Chondrocyte (in vitro differentiated cells): ENCODE results near the gene CSRP1. TPM values are rescaled to one million over a fixed set of nuclear protein-coding genes. Genes with fewer than 3 reads are reported as not detected.

Experiments used
- DNase-seq: peaks from one replicate; pipeline ENCODE4 v3.0.0; 2021; ENCODE audit warnings: mixed read lengths, low spot score
- H3K27ac Mint-ChIP-seq: one replicate; pipeline ENCODE4 v1.8.0; 2021; ENCODE audit warnings: mild to moderate bottlenecking, moderate library complexity, mixed read lengths; ENCODE audit not compliant: unreplicated experiment
- H3K27me3 Mint-ChIP-seq: 2 replicates; pipeline ENCODE4 v1.8.0; 2021; ENCODE audit warnings: low read depth, mixed read lengths
- H3K36me3 Mint-ChIP-seq: 2 replicates; pipeline ENCODE4 v1.8.0; 2021; ENCODE audit warnings: low read depth, mixed read lengths
- H3K4me1 Mint-ChIP-seq: 2 replicates; pipeline ENCODE4 v1.8.0; 2021; ENCODE audit warnings: low read depth, mild to moderate bottlenecking, mixed read lengths
- H3K4me3 Mint-ChIP-seq: one replicate; pipeline ENCODE4 v1.8.0; 2021; ENCODE audit warnings: mild to moderate bottlenecking, moderate library complexity, mixed read lengths; ENCODE audit not compliant: unreplicated experiment
- H3K9me3 Mint-ChIP-seq: 2 replicates; pipeline ENCODE4 v1.8.0; 2021; ENCODE audit warnings: low read depth, mixed read lengths
- CTCF ChIP-seq: fragments of 200-600 bp; sonication (generic); IDR thresholded peaks from 2 replicates; pipeline ENCODE4 v1.5.0; 2021; ENCODE audit warnings: antibody characterized with exemption, mild to moderate bottlenecking, moderate library complexity
- total RNA-seq: library from RNA; stranded (reverse); gene quantifications from 3 replicates; pipeline ENCODE4 v1.2.1, GENCODE V29; 2021

Gene CSRP1
- total RNA-seq, 1 donor from 2014 or later = 5.9 TPM

- DNase-seq = no peak
Observed at GRCh38 chr1:201466492-201466891, 40.4 kb downstream of the CSRP1 start.

GRCh38 chr1:201465698-201466290 lies 41.1 kb downstream of the CSRP1 start:
- TF ChIP-seq CTCF = no peak
- Mint-ChIP-seq H3K27ac (peak overlapping the region; percentile 63), H3K36me3 (peaks cover 18% of the 10 kb centered on the region), H3K9me3 (no peaks in the 10 kb centered on the region), H3K4me3 (peak overlapping the region; percentile 98), H3K4me1 (peaks cover 75% of the 10 kb centered on the region), H3K27me3 (no peaks in the 10 kb centered on the region)
- no peak for DNase-seq

More at GRCh38 chr1:201466492-201466891, 40.4 kb downstream of the CSRP1 start:
- TF ChIP-seq CTCF = no peak
- Mint-ChIP-seq H3K27me3 (no peaks in the 10 kb centered on the region), H3K4me3 (peak overlapping the region; percentile 98), H3K27ac (peak overlapping the region; percentile 68), H3K9me3 (no peaks in the 10 kb centered on the region), H3K4me1 (peaks cover 72% of the 10 kb centered on the region), H3K36me3 (peaks cover 18% of the 10 kb centered on the region)

- Mint-ChIP-seq H3K4me1 (peaks cover 75% of the 10 kb centered on the region), H3K27ac (peak overlapping the region; percentile 99)
Observed at GRCh38 chr1:201463071-201463552, 43.8 kb downstream of the CSRP1 start.

GRCh38 chr1:201461645-201462441 lies 45.1 kb downstream of the CSRP1 start:
- Mint-ChIP-seq H3K27ac (peak overlapping the region; percentile 99), H3K4me1 (peaks cover 78% of the 10 kb centered on the region), H3K4me3 (peak overlapping the region; percentile 13), H3K27me3 (no peaks in the 10 kb centered on the region), H3K9me3 (no peaks in the 10 kb centered on the region), H3K36me3 (peaks cover 12% of the 10 kb centered on the region)
- TF ChIP-seq CTCF = no peak
- DNase-seq = peak; percentile 97

More at GRCh38 chr1:201463071-201463552, 43.8 kb downstream of the CSRP1 start:
- H3K9me3 Mint-ChIP-seq = no peaks in the 10 kb centered on the region
- no peaks in the 10 kb centered on the region for H3K27me3 Mint-ChIP-seq
- no peak overlapping the region for H3K4me3 Mint-ChIP-seq
- H3K36me3 Mint-ChIP-seq = peaks cover 18% of the 10 kb centered on the region
- DNase-seq = no peak
- peak; percentile 64 for TF ChIP-seq CTCF

- no peak for TF ChIP-seq CTCF
- Mint-ChIP-seq H3K4me1 (peaks cover 78% of the 10 kb centered on the region), H3K27ac (peak overlapping the region; percentile 99), H3K27me3 (no peaks in the 10 kb centered on the region), H3K4me3 (peak overlapping the region; percentile 13), H3K9me3 (no peaks in the 10 kb centered on the region), H3K36me3 (peaks cover 12% of the 10 kb centered on the region)
- no peak for DNase-seq
Observed at GRCh38 chr1:201460814-201461644, 45.9 kb downstream of the CSRP1 start.
